ENCODE measurements around the gene NMB.
"Not testable (repeated sequence)": the region's sequence is repeated elsewhere in the genome, so short reads cannot be mapped to it uniquely, and the experiment has no call there.

The NMB gene

GRCh38 chr15:84658080-84658787 lies at the start of gene NMB:
Gene NMB (minus strand): TSS chr15:84658199. CDS start chr15:84658152, 47 bp downstream.
- no peak for FAIRE-seq

DNA sequence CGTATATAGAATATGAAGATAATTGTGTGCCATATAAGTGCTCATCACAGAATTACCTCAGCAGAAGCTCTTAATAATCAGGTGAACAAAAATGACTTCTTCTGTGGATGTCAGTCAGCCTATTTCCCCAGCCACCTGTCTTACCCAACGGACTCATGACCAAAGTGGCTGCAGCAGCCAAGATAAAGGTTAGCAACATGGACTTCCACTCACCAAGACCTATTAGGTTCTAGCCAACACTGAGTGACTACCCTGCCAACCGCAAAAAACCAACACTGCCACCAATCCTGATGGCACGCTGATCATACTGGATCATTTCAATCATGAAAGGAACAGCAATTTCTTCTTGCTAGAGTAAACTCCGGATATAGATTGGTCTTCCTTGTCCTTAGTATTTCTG lies 45.8 kb upstream of the NMB start:
- FAIRE-seq: no peak

GRCh38 chr15:84702961-84703482 lies 45.0 kb upstream of the NMB start:
- no peak for FAIRE-seq

DNA sequence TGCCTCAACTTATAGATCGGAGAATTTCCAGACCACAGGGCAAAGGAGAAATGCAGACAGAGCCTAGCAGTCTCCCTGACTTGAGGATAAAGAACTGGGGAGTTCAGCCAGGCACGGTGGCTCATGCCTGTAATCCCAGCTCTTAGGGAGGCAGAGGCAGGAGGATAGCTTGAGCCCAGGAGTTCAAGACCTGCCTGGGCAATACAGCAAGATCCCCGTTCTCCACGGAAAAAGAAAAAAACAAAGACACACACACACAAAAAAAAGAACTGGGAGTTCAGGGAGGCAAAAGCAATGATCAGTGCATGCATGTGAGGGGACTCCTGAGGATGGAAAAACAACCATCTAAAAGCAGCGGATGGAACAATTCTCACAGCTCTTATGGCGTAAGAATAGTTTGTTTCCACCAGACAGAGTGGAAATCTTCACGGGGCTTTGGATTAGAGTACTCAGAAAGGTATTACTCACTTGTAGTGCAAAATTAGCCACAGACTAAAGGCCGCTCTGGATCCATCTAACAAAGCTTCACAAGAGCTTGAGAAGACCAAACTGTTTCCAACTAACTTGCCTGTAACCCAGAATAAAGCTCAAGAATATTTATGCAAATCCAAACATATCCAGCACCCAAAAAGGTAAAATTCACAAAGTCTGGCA lies 41.7 kb upstream of the NMB start:
- FAIRE-seq: no peak

DNA sequence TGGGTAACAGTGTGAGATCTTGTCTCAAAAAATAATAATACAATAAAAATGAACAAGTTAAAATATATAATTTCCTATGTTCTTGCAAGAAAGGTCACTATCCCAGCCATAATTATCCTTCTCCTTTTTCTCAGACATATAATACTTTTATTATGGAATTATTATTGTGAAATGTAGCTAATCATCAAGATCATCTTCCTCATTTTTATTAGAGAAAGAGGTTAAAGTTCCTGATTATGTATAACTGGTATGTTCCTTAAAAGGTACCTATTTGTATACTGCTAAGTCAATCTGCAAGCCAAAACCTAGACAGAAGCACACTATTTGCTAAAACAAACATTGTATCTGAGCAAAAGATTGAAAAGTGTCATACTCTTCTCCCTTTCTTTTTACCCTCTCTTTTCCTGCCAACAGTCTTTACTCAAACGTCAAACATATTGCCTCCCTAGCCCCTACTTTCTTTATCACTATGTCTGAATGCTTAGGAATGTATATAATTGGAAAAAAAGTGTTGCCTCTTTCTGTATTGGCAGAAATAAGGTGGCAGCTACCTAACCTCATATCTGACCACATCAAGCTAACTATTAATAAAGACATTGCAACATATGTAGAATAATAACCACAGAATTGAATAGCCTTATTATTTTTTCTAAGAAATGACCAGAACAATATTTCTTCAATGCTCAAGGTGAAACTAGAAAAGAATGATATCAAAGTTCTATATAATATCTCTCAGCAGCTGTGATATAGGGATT lies 39.4 kb upstream of the NMB start:
- no peak for FAIRE-seq

DNA sequence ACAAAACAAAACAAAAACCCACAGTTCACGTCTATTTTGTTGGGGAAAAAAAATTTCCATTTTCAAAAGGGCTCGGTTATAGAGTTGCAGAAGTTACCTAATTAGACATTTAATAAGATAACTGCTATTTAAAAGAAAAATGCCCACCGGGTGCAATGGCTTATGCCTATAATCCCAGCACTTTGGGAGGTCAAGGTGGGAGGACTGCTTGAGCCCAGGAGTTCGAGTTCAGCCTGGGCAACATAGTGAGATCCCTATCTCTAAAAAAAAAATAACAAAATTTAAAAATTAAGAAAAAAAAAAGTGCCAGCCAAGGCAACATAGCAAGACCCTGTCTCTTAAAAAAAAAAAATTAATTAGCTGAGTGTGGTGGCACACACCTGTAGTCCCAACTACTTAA lies 38.8 kb upstream of the NMB start:
- no peak for FAIRE-seq

GRCh38 chr15:84690342-84690741 lies 32.3 kb upstream of the NMB start:
- no peak for FAIRE-seq

DNA sequence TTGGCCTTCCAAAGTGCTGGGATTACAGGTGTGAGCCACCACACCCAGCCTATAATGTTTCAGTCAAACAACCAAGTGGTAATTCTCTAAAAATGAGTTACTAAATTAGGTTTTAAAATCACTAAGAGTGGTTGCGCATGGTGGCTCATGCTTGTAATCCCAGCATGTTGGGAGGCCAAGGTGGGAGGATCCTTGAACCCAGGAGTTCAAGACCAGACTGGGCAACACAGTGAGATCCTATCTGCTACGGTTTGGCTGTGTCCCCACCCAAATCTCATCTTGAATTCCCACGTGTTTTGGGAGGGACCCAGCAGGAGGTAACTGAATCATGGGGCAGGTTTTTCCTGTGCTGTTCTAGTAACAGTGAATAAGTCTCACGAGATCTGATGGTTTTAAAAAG lies 31.9 kb upstream of the NMB start:
- FAIRE-seq: no peak

DNA sequence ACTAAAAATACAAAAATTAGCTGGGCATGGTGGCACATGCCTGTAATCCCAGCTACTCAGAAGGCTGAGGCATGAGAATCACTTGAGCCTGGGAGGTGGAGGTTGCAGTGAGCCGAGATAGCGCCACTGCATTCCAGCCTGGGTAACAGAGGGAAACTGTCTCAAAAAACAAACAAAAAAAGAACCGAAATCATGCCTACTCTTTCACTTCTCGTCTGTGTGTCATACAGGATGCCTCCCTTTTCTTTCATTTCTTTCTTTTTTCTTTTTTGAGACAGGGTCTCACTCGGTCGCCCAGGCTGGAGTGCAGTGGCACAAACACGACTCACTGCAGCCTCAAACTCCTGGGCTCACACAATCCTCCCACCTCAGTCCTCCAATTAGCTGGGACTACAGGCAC lies 28.4 kb upstream of the NMB start:
- FAIRE-seq: not testable (repeated sequence)

GRCh38 chr15:84685304-84685703 lies 27.3 kb upstream of the NMB start:
- FAIRE-seq: no peak

DNA sequence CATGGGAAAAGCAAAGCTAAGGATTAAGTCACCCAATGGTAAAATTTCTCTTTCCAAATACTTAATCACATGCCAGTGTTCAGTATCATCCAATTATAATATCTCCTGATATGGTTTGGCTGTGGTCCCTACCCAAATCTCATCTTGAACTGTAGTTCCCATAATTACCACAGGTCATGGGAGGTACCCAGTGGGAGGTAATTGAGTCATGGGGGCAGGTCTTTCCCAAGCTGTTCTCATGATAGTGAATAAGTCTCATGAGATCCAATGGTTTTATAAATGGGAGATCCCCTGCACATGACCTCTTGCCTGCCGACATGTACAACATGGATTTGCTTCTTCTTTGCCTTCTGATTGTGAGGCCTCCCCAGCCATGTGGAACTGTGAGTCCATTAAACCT lies 26.1 kb upstream of the NMB start:
- no peak for FAIRE-seq

DNA sequence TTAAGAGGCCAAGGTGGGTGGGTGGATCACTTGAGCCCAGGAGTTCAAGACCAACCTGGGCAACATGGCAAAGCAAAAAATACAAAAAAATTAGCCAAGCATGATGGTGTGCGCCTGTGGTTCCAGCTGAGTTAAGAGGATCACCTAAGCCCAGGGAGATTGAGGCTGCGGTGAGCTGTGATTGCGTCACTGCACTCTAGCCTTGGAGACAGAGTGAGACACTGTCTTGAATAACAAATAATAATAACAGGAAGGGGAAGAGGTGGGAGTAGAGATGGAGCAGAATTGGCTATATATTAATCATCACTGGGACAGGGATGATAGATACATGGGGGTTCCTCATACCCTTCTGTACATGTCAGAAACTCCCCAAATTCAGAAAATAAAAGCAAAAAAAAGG lies 23.8 kb upstream of the NMB start:
- FAIRE-seq: no peak

DNA sequence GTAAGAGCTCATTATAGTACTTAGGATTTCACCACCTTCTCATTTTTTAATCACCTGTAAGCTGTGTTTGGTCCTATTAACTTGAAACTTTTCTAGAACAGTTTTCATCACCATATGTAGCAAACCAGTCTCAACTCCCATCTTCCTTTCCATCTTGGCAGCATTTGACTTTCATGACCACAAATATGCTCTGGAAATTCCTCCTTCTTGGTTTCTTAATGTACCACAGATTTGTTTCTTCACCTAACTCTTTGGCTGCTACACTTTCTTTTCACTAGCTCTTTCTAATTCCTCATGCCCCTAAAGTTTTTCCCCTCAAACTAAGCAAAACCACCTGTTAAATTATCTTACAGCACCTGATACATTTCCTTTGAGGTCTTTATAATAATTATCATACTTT lies 13.2 kb upstream of the NMB start:
- no peak for FAIRE-seq

GRCh38 chr15:84669726-84670125 lies 11.7 kb upstream of the NMB start:
- FAIRE-seq: no peak

DNA sequence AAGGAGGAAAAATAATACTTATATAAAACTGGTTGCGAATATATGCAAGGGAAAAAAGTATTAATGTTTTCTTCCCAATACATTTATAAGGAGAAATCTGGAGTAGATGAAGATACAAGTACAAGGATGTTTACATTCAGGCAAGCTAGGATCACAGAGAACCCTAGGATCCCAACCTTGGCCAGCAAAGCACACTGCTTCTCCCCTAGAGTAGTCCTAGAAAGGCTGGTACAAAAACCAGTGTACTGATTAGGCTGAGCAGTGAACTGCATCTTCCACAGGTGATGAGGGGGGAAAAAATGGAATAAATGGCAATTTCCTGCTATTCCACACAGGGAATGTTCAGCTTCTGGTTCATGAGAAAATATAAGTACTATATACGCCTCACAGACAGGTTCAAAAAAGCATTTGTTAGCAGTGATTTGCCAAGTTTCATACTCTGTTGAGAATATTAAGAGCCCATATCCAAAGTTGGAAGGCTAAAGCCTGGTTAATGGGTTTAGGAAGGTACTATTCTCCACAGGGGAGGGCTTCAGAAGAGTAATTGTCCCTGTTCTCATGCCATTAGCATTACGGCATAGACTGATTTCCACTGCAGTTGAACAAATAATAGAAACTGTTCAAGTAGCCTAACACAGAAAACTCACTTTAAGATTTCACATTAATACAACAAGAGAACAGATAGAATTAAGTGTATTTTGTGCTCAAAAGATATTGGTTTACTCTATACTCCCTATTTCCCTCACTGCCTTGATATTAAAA lies 10.4 kb upstream of the NMB start:
- FAIRE-seq: no peak

DNA sequence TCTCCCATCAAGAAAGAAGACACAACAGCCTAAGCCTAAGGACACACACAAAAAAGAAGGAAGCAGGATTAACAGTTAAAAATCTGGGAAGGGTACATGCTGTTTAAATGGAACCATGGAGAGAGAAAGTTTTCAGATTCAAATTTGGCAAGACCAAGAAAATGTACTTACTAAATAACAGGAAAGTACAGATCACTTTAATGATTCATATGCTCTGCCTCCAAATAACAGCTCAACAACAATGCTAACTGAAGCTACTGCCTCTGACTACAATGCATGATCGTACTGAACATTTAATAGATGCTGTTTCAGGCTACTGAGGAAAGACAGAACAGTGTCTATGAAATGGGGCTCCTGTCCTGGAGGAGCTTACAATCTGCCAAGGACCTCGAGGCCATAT lies 8.4 kb upstream of the NMB start:
- FAIRE-seq: no peak

DNA sequence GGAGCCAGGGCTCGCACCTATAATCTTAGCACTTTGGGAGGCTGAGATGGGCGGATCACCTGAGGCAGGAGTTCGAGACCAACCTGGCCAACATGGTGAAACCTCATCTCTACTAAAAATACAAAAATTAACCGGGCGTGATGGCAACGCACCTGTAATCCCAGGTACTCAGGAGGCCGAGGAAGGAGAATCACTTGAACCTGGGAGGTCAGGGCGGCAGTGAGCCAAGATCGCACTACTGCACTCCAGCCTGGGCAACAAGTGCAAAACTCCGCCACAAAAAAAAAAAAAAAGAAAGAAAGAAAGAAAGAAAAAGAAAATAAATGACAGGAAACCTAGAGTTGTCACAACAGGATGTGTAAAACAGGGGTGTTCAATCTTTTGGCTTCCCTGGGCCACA lies 3.0 kb upstream of the NMB start:
- no peak for FAIRE-seq

GRCh38 chr15:84659904-84660781 lies 2.1 kb upstream of the NMB start:
- no peak for FAIRE-seq

GRCh38 chr15:84658788-84659411 lies 901 bp upstream of the NMB start:
- FAIRE-seq: no peak

DNA sequence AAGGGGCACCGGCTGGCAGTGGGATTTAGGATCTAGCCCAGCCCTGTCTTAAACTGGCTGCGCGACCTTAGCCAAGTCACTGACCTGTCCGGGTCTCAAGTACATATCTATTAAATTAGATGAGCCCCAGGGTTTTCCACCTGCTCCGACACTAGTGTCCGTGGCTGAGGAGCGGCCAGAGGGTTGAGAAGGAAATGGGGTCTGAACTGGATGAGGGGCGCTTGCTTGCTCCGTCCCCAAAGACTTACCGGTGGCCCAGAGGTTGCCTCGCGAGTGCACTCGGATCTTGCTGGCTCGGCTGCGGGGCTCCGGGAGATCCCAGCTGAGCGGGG lies 285 bp downstream of the NMB start:
- no peak for FAIRE-seq

DNA sequence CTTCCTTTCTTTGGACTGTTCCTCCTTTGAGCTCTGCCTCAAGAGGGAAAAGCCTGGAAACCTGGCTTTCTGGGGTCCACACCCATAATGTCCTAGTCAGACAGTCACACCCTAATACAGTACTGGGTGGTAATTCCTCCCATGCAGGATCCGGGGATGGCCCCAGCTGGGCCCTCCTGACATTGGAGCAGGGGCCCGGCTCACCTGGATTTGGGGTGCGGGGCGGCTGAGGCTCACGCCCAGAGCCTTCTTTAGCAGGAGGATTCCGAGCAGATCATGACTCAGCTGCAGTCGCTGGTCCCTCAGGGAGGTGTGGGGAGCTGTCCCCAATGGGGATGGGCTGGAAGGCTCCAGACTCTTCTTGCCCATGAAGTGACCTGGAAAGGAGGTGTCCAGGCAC lies 1.0 kb downstream of the NMB start:
- FAIRE-seq: no peak
